ENCODE measurements around the gene ZBTB25. TPM values are rescaled to one million over a fixed set of nuclear protein-coding genes. Genes with fewer than 3 reads are reported as not detected.
"Not testable (repeated sequence)": the region's sequence is repeated elsewhere in the genome, so short reads cannot be mapped to it uniquely, and the experiment has no call there.

Gene ZBTB25
- total RNA-seq, 1 donor from 2014 or later = 9.4 TPM

DNA sequence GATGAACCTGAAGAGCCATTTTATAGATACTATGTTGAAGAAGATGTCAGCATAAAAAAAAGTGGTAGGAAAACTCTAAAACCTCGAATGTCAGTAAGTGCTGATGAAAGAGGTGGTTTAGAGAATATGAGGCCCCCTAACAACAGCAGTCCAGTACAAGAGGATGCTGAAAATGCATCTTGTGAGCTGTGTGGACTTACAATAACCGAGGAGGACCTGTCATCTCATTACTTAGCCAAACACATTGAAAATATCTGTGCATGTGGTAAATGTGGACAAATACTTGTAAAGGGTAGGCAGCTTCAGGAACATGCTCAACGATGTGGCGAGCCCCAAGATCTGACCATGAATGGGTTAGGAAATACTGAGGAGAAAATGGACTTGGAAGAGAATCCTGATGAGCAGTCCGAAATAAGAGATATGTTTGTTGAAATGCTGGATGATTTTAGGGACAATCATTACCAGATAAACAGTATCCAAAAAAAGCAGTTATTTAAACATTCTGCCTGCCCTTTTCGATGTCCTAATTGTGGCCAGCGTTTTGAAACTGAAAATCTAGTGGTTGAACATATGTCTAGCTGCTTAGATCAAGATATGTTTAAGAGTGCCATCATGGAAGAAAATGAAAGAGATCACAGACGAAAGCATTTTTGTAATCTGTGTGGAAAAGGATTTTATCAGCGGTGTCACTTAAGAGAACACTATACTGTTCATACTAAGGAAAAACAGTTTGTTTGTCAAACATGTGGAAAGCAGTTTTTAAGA lies 19.1 kb upstream of the ZBTB25 start:
- Mint-ChIP-seq H3K36me3 (ENCODE audit: low read depth, unreplicated experiment) (peaks cover 8% of the 10 kb centered on the region), H3K4me3 (ENCODE audit: unreplicated experiment) (no peak overlapping the region), H3K4me1 (ENCODE audit: unreplicated experiment) (no peaks in the 10 kb centered on the region), H3K27ac (ENCODE audit: unreplicated experiment) (no peak overlapping the region), H3K9me3 (ENCODE audit: unreplicated experiment) (no peaks in the 10 kb centered on the region), H3K27me3 (ENCODE audit: unreplicated experiment) (peaks cover 1% of the 10 kb centered on the region)
- no peak for DNase-seq (ENCODE audit: low spot score)
- TF ChIP-seq, protein P1, sequence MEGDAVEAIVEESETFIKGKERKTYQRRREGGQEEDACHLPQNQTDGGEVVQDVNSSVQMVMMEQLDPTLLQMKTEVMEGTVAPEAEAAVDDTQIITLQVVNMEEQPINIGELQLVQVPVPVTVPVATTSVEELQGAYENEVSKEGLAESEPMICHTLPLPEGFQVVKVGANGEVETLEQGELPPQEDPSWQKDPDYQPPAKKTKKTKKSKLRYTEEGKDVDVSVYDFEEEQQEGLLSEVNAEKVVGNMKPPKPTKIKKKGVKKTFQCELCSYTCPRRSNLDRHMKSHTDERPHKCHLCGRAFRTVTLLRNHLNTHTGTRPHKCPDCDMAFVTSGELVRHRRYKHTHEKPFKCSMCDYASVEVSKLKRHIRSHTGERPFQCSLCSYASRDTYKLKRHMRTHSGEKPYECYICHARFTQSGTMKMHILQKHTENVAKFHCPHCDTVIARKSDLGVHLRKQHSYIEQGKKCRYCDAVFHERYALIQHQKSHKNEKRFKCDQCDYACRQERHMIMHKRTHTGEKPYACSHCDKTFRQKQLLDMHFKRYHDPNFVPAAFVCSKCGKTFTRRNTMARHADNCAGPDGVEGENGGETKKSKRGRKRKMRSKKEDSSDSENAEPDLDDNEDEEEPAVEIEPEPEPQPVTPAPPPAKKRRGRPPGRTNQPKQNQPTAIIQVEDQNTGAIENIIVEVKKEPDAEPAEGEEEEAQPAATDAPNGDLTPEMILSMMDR (IDR thresholded peaks at IDR 0.05; ENCODE audit: unreplicated experiment) = no peak

DNA sequence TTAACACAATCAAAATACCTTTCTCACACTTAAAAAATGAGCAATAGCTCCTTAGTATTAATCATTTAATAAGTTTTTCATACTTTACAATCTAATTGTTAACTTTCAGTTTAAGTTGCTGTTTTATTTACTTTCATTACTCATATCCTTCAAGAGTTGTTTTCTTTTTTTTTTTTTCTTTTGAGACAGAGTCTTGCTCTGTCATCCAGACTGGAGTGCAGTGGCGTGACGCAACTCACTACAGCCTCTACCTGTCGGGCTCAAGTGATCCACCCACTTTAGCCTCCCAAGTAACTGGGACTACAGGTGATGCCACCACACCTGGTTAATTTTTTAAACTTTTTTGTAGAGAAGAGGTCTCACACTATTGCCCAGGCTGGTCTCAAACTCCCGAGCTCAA lies 17.1 kb upstream of the ZBTB25 start:
- Mint-ChIP-seq H3K9me3 (ENCODE audit: unreplicated experiment) (no peaks in the 10 kb centered on the region), H3K27ac (ENCODE audit: unreplicated experiment) (no peak overlapping the region), H3K27me3 (ENCODE audit: unreplicated experiment) (peaks cover 1% of the 10 kb centered on the region), H3K4me1 (ENCODE audit: unreplicated experiment) (no peaks in the 10 kb centered on the region), H3K4me3 (ENCODE audit: unreplicated experiment) (no peak overlapping the region), H3K36me3 (ENCODE audit: low read depth, unreplicated experiment) (no peaks in the 10 kb centered on the region)
- TF ChIP-seq, protein P1 (IDR thresholded peaks at IDR 0.05; ENCODE audit: unreplicated experiment) = no peak
- DNase-seq (ENCODE audit: low spot score) = no peak

DNA sequence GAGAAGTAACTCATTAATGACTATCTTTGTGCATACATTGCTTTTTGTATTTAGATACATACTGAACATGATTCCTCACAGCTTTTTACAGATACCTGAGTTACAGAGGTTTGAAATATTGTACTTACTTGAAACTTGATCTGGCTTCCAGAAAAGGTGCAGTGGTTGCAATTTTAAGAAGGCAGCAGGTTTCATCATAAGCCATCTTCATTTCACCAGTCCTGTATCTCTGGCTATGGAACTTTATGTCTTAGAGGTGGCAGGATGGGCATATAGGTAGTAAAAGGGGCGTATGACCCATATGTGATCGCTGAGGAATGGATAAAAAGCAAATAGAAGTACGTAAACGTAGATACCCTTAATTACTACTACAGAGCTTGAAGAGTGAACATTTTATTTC lies 14.6 kb upstream of the ZBTB25 start:
- Mint-ChIP-seq H3K4me1 (ENCODE audit: unreplicated experiment) (no peaks in the 10 kb centered on the region), H3K27ac (ENCODE audit: unreplicated experiment) (no peak overlapping the region), H3K9me3 (ENCODE audit: unreplicated experiment) (no peaks in the 10 kb centered on the region), H3K4me3 (ENCODE audit: unreplicated experiment) (no peak overlapping the region), H3K27me3 (ENCODE audit: unreplicated experiment) (peaks cover 1% of the 10 kb centered on the region), H3K36me3 (ENCODE audit: low read depth, unreplicated experiment) (no peaks in the 10 kb centered on the region)
- DNase-seq (ENCODE audit: low spot score) = no peak
- TF ChIP-seq, protein P1 (IDR thresholded peaks at IDR 0.05; ENCODE audit: unreplicated experiment) = no peak

DNA sequence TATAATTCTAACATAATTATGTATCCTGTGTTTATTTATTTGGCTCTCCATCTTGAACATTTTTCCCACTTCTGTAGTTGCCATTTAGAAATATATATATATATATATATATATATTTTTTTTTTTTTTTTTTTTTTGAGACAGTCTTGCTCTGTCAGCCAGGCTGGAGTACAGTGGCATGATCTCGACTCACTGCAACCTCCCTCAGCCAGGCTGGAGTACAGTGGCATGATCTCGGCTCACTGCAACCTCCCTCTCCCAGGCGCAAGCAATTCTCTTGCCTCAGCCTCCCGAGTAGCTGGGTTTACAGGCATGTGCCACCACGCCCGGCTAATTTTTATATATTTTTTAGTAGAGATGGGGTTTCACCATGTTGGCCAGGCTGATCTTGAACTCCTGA lies 14.0 kb upstream of the ZBTB25 start:
- H3K36me3 Mint-ChIP-seq (ENCODE audit: low read depth, unreplicated experiment); H3K4me1 Mint-ChIP-seq (ENCODE audit: unreplicated experiment); H3K27ac Mint-ChIP-seq (ENCODE audit: unreplicated experiment); H3K27me3 Mint-ChIP-seq (ENCODE audit: unreplicated experiment); DNase-seq (ENCODE audit: low spot score); H3K4me3 Mint-ChIP-seq (ENCODE audit: unreplicated experiment); H3K9me3 Mint-ChIP-seq (ENCODE audit: unreplicated experiment): not testable (repeated sequence)

DNA sequence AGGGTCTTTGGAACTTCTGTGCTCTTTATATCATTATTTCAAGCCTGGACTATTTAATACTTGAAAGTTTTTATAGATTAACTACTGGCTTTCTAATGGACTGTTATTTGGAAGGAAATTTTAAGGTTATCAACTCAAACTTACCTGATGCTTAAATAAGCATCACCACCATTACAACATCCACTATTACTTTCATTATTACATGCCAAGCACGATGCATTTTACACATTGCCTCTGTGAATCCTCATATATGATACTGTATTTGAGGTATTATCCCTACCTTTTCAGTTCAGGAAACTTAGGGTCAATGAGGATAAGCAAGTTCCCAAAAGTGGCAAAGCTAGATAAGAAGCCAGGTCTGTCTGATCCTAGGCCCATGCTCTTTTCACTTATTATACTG lies 13.3 kb upstream of the ZBTB25 start:
- Mint-ChIP-seq H3K4me3 (ENCODE audit: unreplicated experiment) (no peak overlapping the region), H3K27ac (ENCODE audit: unreplicated experiment) (no peak overlapping the region), H3K36me3 (ENCODE audit: low read depth, unreplicated experiment) (no peaks in the 10 kb centered on the region), H3K9me3 (ENCODE audit: unreplicated experiment) (no peaks in the 10 kb centered on the region), H3K27me3 (ENCODE audit: unreplicated experiment) (peaks cover 1% of the 10 kb centered on the region), H3K4me1 (ENCODE audit: unreplicated experiment) (no peaks in the 10 kb centered on the region)
- no peak for DNase-seq (ENCODE audit: low spot score)
- TF ChIP-seq, protein P1 (IDR thresholded peaks at IDR 0.05; ENCODE audit: unreplicated experiment) = no peak

All from endothelial cell (in vitro differentiated cells).